Activated T-cell treated with anti-CD3 and anti-CD28 coated beads for 48 hours (primary cell): ENCODE measurements around the gene CTDSP1.
A peak's percentile ranks its signal among the peaks of the same experiment; 100 is the strongest.

Experiments
- DNase-seq: peaks from one replicate; pipeline ENCODE4 v3.0.0-alpha.2; 2020; ENCODE audit warnings: low read depth

The CTDSP1 gene, protein sequence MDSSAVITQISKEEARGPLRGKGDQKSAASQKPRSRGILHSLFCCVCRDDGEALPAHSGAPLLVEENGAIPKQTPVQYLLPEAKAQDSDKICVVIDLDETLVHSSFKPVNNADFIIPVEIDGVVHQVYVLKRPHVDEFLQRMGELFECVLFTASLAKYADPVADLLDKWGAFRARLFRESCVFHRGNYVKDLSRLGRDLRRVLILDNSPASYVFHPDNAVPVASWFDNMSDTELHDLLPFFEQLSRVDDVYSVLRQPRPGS

DNA sequence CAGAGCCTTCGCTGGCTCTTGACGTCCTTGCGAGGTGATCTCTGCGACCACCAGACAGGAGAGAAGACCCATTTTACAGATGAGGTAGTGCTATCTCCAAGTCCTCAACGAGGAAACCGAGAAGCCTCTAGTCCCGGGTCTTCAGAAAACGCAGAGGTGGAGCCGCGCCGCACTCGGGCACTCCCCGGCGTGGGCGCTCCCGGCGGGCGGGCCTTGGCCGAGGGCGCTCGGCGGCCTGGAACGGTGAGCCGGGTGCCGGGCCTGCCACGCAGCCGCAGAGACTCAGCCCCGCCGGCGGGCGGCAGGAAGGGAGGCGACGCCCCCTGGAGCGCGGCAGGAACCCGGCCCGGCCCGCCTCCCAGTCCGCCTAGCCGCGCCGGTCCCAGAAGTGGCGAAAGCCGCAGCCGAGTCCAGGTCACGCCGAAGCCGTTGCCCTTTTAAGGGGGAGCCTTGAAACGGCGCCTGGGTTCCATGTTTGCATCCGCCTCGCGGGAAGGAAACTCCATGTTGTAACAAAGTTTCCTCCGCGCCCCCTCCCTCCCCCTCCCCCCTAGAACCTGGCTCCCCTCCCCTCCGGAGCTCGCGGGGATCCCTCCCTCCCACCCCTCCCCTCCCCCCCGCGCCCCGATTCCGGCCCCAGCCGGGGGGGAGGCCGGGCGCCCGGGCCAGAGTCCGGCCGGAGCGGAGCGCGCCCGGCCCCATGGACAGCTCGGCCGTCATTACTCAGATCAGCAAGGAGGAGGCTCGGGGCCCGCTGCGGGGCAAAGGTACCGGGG is at the start of gene CTDSP1:
Gene CTDSP1, plus strand, starts transcription at position 478 of the 776 bp plus-strand sequence. Its CDS starts 223 bp downstream, at position 701.
- DNase-seq, result peak; percentile 87

DNA sequence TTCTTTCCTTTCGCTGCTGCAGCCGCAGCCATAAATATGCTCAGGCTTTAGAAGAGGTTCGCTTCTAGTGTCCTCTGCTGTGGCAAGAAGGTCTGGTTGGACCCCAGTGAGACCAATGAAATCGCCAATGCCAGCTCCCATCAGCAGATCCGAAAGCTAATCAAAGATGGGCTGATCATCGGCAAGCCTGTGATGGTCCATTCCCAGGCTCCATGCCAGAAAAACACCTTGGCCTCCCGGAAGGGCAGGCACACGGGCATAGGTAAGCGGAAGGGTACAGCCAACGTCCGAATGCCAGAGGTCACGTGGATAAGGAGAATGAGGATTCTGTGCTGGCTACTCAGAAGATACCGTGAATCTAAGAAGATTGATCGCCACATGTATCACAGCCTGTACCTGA is 45.6 kb upstream of the CTDSP1 start:
- DNase-seq, result no peak

DNA sequence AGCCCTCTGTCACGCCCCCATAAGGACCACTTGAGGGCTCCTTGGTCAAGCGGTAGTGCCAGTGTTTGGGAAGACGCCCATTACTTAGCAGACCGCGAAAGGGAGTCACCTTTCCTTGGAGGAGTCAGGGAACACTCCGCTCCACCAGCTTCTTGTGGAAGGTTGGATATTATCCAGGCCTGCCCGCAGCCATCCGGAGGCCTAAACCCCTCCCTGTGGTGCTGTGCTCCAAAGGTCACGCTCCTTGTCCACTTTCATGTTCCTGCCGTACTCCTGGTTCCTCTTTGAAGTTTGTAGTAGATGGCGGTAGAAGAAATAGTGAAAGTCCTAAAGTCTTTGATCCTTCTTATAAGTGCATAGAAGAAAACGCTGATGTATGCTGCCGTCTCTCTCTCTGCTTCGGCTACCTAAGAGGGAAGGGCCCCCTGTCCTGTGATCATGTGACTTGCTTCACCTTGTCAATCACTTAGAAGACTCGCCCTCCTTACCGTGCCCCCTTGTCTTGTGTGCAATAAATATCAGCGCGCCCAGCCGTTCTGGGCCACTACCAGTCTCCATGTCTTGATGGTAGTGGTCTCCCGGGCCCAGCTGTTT is 44.7 kb upstream of the CTDSP1 start:
- DNase-seq, result no peak

DNA sequence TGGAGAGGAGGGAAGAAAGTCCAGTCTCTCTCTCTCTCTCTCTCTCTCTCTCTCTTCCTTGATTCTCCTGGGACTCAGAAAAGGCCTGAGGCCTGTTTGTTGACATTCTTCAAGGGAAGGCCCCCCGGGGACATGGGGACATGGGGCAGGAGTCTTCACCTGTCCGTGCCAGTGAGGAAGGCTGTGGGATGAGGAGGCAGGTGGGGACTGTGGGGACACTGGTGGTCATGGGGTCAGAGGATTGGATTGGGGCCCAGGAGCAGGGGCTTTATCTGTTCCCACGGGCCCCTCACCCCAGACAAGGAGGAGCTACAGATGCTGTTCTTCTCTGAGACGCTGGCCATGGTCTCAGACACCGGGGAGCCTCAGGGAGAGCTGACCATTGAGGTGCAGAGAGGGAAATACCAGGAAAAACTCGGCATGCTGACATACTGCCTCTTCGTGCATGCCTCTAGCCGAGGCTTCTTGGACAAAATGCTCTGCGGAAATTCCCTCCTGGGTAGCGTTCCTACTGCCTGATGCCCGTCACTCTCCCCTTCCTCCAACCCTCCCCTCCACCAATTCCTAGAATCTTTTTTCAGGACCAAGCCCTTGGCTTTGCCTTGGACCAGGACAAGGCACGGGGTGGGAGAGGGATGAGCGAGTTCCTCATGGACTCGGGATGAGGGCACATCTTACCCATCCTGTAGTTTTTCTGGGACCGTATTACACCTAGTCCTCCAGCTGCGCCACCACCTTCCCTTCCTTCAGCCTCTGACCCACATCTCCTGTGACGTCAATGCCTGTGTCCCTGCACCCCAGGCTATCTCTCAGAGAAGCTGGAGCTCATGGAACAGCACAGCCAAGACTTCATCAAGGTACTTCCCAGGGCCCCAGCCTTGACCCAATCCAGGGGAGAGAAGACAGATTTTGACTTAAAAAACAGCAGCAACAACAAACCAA is 42.2 kb upstream of the CTDSP1 start:
- DNase-seq, result no peak

DNA sequence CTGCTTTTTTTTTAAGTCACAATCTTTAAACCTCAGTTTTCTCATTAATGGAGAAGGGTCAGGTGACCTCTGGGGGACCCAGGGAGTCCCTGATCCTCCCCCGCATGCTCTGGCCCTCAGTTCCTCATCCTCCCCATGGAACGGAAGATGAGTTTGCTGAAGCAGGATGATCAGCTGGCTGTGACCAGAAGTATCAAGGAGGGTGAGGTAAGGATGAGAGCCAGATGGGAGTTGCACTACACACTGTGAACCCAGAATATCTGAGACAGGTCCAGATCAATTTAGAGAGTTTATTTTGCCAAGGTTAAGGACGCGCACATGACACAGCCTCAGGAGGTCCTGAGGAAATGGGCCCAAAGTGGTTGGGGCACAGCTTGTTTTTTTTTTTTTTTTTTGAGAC is 39.2 kb upstream of the CTDSP1 start:
- DNase-seq, result no peak

DNA sequence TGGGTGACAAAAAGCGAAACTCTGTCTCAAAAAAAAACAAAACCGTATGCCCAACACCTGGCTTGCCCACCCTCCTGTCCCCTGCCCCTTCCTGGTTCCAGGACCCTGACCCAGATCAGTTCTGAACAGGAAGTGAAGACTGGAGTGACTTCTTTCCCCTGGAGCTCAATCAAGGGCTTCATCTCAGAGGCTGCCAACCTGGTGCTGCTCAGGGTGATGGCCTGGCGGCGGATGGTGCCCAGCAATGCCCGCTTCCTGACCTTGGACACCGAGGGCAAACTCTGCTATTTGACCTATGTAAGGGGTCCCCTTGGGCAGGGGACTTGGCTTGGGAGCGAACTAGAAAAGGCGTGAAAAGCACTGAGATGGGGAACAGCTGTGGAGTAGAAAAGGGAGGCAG is 37.1 kb upstream of the CTDSP1 start:
- no peak for DNase-seq

DNA sequence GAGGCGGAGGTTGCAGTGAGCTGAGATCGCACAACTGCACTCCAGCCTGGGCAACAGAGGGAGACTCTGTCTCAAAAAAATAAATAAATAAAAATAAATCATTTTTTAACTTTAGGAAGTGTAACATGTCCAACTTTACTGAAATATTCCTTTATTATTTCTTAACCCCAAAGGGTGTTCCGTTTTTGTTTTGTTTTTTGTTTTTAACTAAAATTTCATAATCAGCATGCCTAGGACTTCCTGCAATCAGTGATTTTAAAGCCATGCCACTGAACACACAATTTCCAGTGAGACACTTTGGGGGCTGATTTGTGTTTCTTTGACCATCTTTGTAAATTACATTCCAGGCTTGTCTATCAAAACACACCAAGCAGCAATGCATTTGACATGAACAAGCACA is 35.9 kb upstream of the CTDSP1 start:
- DNase-seq, result no peak

DNA sequence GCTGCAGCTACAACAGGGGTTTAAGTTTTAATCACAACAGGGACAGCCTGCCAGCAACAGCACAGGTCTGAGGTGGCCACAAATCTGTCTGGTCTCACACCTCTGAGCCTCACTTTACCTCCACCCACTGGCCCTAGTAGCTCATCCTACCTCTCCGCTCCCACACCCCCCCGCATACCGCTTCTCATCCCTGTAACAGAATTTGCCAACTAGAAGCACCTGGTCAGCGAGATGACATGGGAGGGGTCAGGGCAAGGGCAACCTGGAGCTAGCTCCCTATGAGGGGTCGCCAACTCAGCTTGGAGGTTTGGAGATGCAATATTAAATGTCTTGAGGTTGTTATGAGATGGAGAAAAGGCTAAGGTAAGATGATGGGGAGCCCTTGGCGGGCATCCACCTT is 35.5 kb upstream of the CTDSP1 start:
- no peak for DNase-seq

DNA sequence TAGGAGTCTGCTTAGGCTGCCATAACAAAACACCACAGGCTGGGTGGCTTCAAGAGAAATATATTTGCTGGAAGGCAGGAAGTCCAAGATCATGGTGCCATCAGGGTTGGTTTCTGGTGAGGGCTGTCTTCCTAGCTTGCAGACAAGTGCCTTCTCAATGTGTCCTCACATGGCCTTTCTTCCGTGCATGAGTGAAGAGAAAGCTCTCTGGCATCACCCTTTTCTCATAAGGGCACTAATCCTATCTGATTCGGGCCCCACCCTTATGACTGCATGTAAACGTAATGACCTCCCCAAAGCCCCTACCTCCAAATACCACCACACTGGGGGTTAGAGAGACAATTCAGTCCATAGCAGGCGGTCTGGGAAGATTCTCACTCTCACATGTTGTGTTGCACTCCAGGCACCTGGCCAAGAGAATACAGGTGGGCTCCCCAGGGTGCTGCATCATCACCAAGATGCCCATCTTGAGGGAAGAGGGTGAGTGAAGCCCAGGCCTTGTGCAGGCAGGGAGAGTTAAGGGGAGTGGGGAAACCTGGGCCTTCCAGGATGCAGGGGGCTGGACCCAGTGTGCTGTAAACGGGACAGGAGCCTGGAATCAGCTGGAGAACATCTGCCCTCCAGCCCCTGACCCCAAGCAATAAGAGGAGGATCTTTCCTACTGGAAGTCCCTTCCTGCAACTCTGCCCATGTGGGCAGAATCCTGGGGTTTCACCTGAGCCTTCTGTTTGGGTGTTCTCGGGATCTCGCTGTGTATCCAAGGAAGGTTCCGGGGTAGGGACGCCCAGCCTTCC is 32.9 kb upstream of the CTDSP1 start:
- no peak for DNase-seq

DNA sequence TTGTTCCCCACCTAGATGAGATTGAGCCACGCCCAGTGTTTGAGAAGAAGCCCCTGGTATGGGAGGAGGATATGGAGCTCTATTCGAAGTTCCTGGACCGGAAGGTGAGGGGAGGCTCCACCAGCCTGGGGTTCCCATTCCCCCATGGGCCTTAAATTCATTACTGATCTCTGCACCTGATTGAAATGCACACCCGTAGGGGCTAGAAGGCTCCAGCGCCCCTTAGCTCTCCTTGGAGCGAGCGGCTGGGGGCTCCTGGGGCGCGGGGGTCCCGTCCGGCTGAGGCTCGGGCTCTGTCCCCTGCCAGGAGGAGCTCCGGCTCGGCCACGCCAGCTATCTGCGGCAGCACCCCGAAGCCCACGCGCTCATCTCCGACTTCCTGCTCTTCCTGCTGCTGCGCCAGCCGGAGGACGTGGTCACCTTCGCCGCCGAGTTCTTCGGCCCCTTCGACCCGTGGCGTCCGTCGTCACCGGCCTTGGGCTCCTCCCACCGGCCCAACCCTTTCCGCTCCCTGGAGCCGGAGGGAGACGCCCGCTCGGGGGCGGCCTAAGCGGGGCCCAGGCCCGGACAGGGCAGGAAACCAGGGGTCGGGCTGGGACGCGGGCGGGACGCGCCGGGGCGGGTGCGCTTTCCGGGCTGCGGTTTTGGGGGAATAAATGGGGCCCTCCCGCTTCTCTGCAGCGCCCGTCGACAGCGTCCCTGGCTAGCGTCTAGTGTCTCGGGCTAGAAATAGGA is 32.1 kb upstream of the CTDSP1 start:
- peak; percentile 66 for DNase-seq

DNA sequence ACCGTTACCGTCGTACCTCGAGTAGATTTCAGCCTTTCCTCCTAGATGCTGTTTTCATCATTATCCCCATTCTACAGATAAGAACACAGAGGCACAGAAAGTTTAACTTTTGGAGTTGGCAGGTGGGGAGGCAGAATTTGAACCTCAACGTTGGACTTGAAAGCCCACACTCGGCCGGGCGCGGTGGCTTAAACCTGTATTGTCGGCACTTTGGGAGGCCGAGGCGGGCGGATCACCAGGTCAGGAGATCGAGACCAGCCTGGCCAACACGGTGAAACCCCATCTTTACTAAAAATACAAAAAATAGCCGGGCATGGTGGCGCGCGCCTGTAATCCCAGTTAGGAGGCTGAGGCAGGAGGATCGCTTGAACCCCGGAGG is 31.5 kb upstream of the CTDSP1 start:
- DNase-seq, result no peak

DNA sequence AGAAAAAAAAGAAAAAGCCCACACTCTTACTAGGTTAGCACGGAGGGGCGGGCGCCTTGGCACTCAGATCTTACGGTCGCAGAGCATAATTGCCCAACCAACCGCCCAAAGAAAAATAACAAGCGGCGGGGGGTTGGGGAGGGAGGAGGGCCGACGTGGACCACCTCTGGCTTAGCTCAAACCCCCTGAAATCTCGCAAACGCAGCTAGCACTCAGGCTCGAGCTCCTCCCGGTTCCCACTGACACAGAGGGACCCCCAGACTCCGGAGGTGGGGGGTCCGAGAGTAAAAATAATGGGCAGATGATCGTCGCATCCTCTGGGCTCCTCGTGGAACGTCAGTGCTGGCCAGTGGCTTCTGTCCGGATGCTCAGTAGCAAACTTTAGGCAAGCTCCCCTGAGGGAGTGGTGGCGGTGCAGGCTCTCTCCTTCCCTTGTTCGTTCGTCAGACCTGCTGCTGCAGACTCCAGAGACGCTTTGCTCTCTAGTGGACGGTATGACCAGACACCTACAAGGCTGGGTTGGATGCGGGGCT is 31.0 kb upstream of the CTDSP1 start:
- DNase-seq, result no peak

DNA sequence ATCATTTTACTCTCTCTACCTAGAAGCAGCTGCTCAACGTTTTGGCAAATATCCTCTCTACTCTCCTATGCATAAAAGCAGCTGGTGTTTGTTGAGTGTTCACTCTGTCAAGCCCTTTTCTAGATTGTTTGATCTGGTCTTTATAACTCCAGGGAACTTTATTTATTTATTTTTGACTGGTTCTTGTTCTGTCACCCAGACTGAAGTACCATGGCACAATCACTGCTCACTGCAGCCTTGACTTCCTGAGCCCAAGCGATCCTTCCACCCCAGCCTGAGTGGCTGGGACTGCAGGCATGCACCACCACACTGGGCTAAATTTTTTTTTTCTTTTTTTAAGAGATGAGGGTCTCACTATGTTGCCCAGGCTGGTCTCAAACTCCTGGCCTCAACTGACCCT is 30.3 kb upstream of the CTDSP1 start:
- no peak for DNase-seq

DNA sequence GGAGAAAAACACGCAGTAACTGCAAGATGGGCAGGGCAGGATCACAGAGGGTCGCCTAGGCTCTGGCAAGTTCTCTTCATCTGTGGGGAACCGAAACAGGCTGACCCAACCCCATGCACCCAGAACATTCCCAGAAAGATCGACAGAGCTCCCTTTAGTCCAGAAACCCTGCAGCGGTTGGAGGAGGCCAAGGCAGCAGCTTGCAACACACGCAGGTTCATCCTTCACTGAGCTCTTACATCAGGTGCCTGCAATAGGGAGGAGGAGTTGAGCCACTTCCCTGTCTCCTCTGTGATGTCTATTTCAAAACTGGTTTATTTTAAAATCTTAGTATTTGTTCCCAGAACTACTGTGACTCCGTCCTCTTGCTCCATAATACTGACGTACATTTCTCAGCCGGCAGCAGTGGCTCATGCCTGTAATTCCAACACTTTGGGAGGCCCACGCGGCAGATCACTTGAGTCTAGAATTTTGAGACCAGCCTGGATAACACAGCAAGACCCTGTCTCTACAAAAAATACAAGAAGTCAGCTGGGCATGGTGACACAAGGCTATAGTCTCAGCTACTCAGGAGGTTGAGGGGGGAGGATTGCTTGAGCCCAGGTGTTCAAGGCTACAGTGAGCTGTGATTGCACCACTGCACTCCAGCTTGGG is 29.1 kb upstream of the CTDSP1 start:
- DNase-seq, result no peak

DNA sequence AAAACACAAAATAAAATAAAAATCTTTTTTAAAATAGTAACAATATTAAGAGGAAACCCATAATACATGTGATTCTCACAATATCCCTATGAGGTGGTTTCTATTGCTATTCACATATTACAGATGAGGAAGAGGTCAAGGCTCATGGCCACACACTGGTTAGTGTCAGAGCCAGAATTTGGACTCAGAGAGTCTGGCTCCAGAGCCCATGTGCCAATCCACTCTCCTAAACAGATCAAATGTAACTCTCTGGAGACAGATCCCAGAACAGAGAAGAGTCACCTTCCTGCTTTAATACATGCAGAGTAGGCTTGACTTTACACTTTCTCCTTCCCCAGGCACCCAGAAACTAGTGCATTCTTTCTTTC is 27.7 kb upstream of the CTDSP1 start:
- no peak for DNase-seq

DNA sequence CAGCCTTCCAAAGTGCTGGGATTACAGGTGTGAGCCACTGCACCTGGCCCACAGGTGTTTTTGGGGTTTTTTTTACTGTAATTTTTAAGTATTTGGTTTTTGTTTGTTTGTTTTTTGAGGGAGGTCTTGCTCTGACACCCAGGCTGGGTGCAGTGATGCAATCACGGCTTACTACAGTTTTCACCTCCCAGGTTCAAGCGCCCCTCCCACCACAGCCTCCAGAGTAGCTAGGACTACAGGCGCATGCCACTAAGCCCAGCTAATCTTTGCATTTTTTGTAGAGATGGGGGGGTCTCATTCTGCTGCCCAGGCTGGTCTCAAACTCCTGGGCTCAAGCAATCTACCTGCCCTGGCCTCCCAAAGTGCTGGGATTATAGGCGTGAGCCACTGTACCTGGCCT is 24.9 kb upstream of the CTDSP1 start:
- DNase-seq, result no peak

DNA sequence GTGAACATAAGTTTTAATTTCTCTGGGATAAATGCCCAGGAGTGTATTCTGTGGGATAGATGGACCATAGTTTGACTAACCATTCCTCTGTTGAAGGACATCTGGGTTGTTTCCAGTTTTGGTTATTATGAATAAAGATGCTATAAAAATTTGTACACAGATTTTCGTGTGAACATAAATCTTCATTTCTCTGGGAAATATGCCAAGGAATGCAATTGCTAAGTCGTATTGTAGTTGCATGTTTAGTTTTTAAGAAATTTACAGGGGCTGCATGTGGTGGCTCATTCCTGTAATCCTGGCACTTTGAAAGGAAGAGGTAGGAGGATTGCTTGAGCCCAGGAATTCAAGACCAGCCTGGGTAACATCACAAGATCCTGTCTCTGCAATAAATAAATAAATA is 24.5 kb upstream of the CTDSP1 start:
- DNase-seq, result no peak

DNA sequence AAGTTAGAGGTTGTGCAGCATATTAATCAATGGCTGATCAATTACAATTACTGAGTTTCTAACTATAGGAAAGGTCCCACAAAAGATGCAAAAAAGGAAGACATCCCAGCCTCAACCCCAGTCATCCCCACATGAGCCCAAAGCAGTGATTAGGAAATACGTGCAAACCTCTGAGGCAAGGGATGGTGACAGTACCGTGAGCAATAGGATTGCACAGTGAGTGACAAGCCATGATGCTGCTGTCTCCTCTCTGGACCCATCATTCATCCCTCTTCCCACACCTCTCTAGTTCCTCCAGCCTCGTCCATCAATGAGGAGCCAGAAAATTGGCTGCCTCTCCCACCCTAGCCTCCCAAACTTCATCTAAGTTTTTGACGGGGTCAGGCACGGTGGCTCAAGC is 21.6 kb upstream of the CTDSP1 start:
- no peak for DNase-seq

DNA sequence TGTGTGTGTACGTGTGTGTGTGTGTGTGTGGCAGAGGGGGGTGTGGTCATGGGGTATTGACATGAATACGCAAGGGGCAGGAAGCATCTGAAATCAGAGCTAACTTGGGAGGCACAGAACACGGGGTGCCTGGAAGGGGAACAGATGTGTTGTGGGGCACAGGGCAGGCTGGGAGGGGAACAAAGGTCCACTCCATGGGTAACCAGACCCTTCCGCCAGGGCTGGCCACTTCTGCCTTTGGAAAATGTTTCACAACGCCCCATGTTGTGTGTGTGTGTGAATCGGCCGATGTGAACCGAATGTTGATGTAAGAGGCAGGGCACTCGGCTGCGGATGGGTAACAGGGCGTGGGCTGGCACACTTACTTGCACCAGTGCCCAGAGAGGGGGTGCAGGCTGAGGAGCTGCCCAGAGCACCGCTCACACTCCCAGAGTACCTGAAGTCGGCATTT is 17.7 kb upstream of the CTDSP1 start, which contains the start of gene SLC11A1:
Gene SLC11A1, plus strand, starts transcription at position 358 of the 451 bp plus-strand sequence. CDS start 96 bp downstream, outside the sequence.
- no peak for DNase-seq

DNA sequence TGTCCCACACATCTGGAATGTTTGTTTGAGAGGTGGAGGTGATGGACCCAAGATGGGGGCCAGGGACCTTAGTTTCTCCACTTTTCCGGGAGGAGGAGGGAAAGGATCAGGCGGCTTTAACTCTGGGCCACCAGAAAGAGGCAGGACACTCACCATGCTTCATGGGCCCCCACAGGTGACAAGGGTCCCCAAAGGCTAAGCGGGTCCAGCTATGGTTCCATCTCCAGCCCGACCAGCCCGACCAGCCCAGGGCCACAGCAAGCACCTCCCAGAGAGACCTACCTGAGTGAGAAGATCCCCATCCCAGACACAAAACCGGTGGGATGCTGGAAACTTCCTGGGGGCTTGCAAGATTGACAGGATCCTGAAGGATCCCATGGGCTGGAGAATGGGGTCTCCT is 16.9 kb upstream of the CTDSP1 start:
- no peak for DNase-seq
